Measurements from ENCODE around the gene KCNT2. TPM values are rescaled to one million over a fixed set of nuclear protein-coding genes. Genes with fewer than 3 reads are reported as not detected.

Gene KCNT2
- total RNA-seq, 1 experiment from 2014 or later, result not detected

DNA sequence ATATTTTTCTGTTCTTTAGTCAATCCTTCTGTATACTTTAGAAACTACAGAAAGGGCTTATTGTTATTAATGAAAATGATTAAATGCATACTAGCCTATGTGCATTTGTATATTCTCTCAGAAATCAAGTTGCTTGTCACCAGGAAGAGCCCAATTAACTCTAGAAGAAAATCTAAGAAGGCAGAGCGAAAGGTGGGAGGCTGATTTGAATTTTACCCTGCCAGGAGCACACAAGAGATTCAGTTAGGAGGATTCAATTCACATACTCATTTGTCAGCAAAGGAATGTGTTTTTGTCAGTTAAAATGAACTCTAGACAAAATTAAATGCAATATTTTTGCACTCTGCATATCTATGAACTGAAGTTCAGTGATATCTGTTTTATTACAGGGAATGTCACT lies 411.8 kb downstream of the KCNT2 start:
- DNase-seq (ENCODE audit: low read depth), result no peak

DNA sequence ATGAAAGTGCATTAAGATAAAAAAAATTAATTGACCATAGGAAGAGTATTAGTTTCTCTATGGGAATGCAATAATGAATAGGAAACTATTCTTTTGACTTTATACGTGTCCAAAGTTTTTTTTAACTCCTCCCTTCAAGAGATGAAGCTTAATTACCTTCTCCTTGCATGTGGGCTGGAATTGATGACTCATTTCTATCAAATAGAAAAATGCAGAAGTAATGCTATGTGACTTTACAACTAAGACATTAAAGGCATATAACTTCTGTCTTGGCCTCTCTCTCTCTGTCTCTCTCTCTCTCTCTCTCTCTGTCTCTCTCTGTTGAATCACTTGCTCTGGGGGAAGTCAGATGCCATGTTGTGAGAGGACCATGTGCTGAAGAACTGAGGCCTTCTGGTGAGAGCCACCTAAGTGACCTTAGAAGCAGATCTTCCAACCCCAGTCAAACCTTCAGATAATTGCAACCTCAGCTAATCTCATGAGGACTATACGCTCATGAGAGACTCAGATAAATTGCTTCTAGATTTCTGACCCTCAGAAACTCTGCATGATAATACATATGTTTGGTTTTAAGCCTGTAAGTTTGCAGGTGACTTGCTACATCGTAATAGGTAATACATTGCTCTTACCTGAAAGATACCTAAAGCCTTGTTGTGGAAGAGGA lies 414.2 kb downstream of the KCNT2 start:
- peak; percentile 21 for DNase-seq (ENCODE audit: low read depth)

DNA sequence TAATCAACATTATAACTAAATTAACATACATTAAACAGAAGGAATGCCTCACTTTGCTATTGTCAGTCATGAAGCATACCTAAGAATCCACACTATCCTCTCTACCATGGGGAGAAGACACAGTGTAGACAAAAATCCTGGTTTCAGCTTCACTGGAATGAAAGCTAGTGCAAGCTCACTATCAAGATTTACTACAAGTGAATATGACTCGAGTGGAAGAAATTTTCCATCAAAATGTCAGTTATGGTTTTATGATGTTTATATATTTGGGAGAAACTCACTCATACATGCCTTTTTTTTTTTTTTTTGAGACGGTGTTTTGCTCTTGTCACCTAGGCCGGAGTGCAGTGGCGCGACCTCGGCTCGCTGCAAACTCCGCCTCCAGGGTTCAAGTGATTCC lies 424.3 kb downstream of the KCNT2 start:
- DNase-seq (ENCODE audit: low read depth), result no peak

DNA sequence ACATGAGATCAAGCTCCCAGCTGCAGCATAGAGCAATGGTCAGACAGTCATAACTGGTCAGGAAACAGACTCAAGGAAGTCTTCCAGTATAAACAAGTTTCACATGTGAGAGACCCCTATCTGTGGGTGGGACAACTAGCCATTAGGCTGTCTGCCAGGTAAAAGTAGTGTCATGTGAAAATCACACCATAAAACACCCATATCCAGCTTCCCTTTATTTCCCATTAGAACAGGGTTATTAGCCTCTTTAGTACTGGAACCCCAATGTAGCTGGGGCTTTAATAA lies 426.7 kb downstream of the KCNT2 start:
- no peak for DNase-seq (ENCODE audit: low read depth)

DNA sequence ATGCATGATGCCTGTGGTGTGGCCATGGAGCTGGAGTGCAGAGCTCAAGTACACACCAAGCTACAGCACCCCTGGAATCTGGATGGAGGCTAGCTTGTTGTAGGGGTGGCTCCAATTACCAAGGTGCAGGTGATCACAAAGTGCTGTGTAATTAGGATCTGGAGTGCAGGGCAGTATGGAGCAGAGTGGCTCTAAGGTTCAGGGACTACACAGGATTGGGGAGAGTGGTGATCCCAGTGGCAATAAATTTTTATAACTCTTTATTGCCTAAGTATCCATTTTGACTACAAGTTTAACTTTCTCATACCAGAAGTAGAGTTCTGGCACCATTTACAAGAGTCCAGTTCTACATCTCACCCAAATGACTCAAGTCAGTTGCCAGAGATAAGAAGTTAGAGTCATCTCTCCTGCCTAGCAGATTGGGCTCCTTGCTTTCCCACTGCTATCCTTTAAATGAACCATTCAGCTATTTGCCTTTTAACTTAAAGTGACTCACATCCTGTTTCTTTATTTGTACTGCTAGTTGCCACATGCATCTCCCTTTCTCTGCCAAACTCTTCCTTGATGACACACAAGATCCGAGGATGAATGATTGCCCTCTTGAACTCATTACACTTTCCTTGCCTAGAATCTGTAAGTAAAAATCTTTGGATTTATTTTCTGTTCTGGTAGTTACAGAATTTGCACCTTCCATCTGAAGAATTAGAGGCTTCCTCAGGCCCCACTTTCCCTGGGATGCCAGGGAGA lies 427.2 kb downstream of the KCNT2 start:
- DNase-seq (ENCODE audit: low read depth), result peak; percentile 95

DNA sequence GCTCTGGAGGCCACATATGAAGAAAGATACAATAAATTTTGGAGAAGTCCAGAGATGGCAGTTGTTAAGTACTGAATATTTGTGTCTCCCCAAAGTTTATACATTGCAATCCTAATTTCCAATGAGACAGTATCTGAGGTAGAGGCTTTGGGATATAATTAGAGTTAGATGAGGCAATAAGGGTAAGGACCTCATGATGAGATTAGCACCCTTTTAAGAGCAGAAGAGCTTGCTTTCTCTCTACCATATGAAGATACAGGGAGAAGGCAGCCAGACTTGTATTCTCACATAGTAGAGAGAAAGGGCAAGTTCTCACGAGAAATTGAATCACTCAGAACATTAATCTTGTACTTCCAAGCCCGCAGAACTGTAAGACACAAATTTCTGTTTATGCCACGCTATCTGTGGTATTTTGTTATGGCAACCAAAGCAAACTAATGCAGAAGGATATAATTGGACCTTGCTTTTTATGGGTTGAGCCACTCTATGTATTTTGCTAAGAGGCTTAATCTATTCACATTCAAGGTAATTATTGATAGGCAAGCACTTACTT lies 430.1 kb downstream of the KCNT2 start:
- peak; percentile 60 for DNase-seq (ENCODE audit: low read depth)

Other genes starting within 250 kb of the KCNT2 start
- 2.3 and 2.9 TPM in 2 replicates for gene CFH, start 43.6 kb upstream of the KCNT2 start, total RNA-seq (2014; rRNA removed; shearing (Covaris generic))
- gene CFHR3, start 166.4 kb upstream of the KCNT2 start, total RNA-seq (2014; rRNA removed; shearing (Covaris generic)), result not detected in 2 replicates
- not detected in 2 replicates for gene CFHR1, start 211.3 kb upstream of the KCNT2 start, total RNA-seq (2014; rRNA removed; shearing (Covaris generic))